ENCODE measurements around the gene ADAMTS18. TPM values are rescaled to one million over a fixed set of nuclear protein-coding genes. Genes with fewer than 3 reads are reported as not detected.
"Not testable (repeated sequence)": the region's sequence is repeated elsewhere in the genome, so short reads cannot be mapped to it uniquely, and the experiment has no call there.

Gene ADAMTS18
- total RNA-seq, 1 donor from 2014 or later: not detected

DNA sequence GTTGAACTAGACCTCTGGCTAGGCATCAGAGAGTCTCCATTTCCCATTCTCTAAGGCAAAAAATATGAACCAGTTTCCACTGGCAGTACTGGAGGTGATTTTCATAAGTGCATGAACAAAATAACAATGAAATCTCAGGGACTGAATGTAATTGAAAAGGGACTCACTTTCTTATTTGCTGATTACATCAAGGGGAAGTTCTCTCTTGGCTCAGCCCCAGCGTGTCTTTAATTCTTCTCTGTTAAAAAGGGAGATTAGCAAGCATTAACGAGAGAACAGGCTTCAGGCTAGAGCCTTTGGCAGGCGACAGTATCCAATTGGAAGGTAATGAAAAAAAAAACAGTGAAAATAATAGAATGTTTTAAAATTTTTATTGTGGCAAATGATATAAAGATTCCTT is 34.0 kb upstream of the ADAMTS18 start:
- TF ChIP-seq, protein P1, sequence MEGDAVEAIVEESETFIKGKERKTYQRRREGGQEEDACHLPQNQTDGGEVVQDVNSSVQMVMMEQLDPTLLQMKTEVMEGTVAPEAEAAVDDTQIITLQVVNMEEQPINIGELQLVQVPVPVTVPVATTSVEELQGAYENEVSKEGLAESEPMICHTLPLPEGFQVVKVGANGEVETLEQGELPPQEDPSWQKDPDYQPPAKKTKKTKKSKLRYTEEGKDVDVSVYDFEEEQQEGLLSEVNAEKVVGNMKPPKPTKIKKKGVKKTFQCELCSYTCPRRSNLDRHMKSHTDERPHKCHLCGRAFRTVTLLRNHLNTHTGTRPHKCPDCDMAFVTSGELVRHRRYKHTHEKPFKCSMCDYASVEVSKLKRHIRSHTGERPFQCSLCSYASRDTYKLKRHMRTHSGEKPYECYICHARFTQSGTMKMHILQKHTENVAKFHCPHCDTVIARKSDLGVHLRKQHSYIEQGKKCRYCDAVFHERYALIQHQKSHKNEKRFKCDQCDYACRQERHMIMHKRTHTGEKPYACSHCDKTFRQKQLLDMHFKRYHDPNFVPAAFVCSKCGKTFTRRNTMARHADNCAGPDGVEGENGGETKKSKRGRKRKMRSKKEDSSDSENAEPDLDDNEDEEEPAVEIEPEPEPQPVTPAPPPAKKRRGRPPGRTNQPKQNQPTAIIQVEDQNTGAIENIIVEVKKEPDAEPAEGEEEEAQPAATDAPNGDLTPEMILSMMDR (IDR thresholded peaks at IDR 0.05; ENCODE audit: insufficient read depth, low read length, severe bottlenecking): no peak
- Histone ChIP-seq H3K4me3 (ENCODE audit: low read depth, low read length) (no peak overlapping the region), H3K36me3 (ENCODE audit: control insufficient read depth, insufficient read depth, low read length) (no peaks in the 10 kb centered on the region), H3K27me3 (ENCODE audit: control insufficient read depth, insufficient read depth, low read length) (no peaks in the 10 kb centered on the region)
- FAIRE-seq (no peak), DNase-seq (ENCODE audit: low read depth) (no peak)

DNA sequence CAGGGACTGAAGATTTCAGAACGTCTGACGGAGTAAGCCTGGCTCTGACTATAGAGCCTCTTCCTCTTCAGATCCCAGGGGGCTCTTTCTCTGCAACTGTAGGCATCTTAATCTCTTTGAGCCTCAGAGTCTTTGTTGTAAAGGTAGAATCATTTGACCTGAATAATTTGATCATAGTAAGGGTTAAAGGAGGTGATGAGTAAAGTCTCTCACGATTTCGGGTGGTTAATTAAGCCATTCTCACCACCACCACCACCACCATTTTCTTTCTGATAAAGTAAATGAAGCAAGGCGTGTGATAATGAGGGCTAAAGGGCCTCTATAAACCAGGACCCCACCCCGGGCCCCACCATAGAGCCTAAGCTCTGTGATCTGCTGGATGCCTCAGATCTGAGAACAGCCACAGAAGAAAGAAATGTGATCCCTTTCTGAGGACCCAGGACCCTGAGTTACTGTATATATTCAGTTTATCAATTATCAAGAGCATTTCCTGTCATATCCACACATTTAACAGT is 33.0 kb upstream of the ADAMTS18 start:
- TF ChIP-seq, protein P1 (IDR thresholded peaks at IDR 0.05; ENCODE audit: insufficient read depth, low read length, severe bottlenecking): no peak
- no peaks in the 10 kb centered on the region for H3K27me3 ChIP-seq (ENCODE audit: control insufficient read depth, insufficient read depth, low read length)
- H3K36me3 ChIP-seq (ENCODE audit: control insufficient read depth, insufficient read depth, low read length): no peaks in the 10 kb centered on the region
- no peak overlapping the region for H3K4me3 ChIP-seq (ENCODE audit: low read depth, low read length)
- no peak for FAIRE-seq
- DNase-seq (ENCODE audit: low read depth): no peak

DNA sequence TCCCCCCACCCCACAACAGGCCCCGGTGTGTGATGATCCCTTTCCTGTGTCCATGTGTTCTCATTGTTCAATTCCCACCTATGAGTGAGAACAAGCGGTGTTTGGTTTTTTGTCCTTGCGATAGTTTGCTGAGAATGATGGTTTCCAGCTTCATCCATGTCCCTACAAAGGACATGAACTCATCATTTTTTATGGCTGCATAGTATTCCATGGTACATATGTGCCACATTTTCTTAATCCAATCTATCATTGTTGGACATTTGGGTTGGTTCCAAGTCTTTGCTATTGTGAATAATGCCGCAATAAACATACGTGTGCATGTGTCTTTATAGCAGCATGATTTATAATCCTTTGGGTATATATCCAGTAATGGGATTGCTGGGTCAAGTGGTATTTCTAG is 28.8 kb upstream of the ADAMTS18 start:
- H3K36me3 ChIP-seq (ENCODE audit: control insufficient read depth, insufficient read depth, low read length); H3K27me3 ChIP-seq (ENCODE audit: control insufficient read depth, insufficient read depth, low read length); H3K4me3 ChIP-seq (ENCODE audit: low read depth, low read length); DNase-seq (ENCODE audit: low read depth); FAIRE-seq: not testable (repeated sequence)

DNA sequence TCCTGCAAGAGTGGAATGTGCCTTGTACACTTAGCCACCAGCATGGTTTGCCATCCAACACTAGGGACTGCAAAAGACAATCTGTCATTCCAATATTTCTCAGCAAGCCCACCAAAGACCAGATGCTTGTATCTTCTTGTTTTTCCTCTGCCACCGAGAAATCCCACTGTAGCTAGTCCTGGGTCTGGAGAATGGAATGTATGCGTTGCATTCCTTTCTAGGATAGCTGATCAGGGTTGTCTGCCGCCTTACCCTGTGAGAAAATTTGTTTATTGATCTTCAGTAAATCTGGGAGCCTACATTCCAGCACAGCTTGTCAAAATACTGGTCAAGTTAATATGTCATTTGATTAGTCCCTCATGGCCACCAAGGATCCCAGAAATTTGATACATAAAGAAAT is 28.1 kb upstream of the ADAMTS18 start:
- FAIRE-seq (no peak), DNase-seq (ENCODE audit: low read depth) (no peak)
- TF ChIP-seq, protein P1 (IDR thresholded peaks at IDR 0.05; ENCODE audit: insufficient read depth, low read length, severe bottlenecking): no peak
- Histone ChIP-seq H3K27me3 (ENCODE audit: control insufficient read depth, insufficient read depth, low read length) (no peaks in the 10 kb centered on the region), H3K4me3 (ENCODE audit: low read depth, low read length) (no peak overlapping the region), H3K36me3 (ENCODE audit: control insufficient read depth, insufficient read depth, low read length) (no peaks in the 10 kb centered on the region)

DNA sequence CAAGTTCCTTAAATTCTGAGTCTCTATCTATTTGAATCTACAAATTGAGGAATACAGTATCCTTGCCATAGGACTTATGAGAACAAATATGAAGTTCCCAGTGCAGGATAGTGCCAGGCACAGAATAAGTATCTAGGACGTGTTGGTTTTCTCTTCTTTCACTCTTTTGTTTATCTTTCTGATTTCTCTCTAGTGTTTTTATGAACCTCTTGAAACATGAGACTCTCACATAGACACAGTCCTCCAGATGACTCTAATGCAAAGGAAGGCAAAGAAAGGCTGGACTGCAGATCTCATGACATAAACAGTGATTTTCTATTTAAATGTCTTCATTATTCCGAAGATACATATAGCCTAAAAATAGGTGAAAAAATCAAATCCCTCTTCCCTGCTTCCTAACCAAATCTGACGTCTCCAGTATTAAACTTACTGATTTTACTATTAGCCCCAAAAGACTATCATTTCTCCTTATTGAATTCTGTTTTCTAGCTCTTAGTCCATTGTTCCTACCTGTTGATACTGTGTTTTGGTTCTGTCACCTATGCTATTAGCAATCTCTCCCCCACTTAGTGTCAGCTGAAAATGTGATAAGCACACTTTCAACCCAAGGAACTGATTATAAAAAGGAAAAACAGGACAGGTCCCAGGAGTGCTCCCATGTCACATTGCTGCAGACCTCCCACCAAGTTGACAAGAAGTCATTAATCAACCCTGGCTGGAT is 24.9 kb upstream of the ADAMTS18 start:
- TF ChIP-seq, protein P1 (IDR thresholded peaks at IDR 0.05; ENCODE audit: insufficient read depth, low read length, severe bottlenecking): no peak
- FAIRE-seq: no peak
- Histone ChIP-seq H3K27me3 (ENCODE audit: control insufficient read depth, insufficient read depth, low read length) (no peaks in the 10 kb centered on the region), H3K36me3 (ENCODE audit: control insufficient read depth, insufficient read depth, low read length) (no peaks in the 10 kb centered on the region), H3K4me3 (ENCODE audit: low read depth, low read length) (no peak overlapping the region)
- no peak for DNase-seq (ENCODE audit: low read depth)

DNA sequence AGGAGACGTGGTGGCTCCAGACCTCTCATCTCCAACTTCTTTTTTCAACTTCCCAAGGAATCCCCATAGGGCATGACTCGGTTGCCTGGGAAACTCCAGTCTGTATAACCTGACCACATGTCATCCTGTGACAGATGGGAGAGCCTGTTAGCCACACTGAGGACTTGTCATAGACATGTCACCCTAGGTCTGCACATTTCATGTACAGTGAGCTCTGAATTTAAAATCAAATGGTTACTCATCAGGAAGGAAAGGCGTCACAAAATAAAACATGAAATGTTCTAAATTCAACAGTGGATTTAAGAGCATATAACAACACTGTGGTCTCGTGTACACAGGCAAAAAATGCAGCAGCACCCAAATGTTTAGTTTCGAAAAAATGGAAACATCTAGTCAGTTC is 22.2 kb upstream of the ADAMTS18 start:
- H3K36me3 ChIP-seq (ENCODE audit: control insufficient read depth, insufficient read depth, low read length): no peaks in the 10 kb centered on the region
- FAIRE-seq (no peak), DNase-seq (ENCODE audit: low read depth) (no peak)
- H3K27me3 ChIP-seq (ENCODE audit: control insufficient read depth, insufficient read depth, low read length): no peaks in the 10 kb centered on the region
- TF ChIP-seq, protein P1 (IDR thresholded peaks at IDR 0.05; ENCODE audit: insufficient read depth, low read length, severe bottlenecking): no peak
- H3K4me3 ChIP-seq (ENCODE audit: low read depth, low read length): no peak overlapping the region
